HG03575 (cell line): ENCODE results near the gene ZNF697.
"Not testable (repeated sequence)": the region's sequence is repeated elsewhere in the genome, so short reads cannot be mapped to it uniquely, and the experiment has no call there.

Experiments used
- ATAC-seq: cut with Tn5 transposase; IDR thresholded peaks from one replicate; pipeline ENCODE4 v1.9.1; 2021; ENCODE audit not compliant: unreplicated experiment, insufficient number of reproducible peaks, low FRiP score; ENCODE audit errors: extremely low read depth

The ZNF697 gene

DNA sequence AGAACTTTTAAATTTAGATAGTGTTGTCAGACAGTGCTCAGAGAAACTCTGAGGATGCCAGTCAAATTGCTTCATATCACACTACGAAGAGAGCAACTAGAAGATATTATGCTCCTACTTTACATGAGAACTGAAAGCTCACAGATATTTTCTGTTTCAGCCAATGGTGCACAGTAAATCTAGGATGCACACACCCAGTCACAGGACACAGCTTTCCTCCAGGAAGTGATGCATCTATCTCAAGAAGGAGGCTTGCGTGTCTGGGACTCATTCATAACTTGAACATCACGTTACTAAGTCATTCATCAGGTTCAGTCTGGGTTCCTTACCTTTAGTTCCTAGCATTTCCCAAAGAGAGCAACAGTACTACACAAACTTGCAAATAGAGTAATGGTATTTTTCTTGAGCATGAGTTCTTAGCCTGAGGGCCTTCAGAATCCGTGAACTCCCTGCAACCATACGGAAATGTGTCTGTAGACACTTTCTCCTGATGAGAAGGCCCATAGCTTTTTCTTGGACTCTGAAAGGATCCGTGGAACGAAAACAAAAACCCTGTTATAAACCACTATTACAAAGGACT, 12.2 kb downstream of the ZNF697 start:
- peak; percentile 64 for ATAC-seq

DNA sequence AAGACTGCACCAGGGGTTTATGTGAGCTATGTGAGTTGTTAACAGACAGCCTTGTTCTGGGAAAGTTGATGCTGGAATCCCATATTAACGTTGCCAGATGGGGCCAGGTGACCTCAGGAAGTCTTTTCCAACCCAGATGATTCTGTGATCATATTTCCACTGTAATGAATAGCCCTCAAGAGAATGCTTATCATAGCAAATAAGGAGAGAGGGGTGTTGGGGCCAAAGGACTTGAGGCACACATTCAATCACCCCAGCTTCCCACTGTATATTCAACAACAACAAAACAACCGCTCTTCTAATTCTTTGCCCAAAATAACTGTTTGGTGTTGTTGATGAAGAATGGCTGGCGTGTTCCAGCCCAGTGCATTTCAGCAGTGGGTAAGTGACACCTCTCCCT, 14.1 kb downstream of the ZNF697 start:
- ATAC-seq = no peak

DNA sequence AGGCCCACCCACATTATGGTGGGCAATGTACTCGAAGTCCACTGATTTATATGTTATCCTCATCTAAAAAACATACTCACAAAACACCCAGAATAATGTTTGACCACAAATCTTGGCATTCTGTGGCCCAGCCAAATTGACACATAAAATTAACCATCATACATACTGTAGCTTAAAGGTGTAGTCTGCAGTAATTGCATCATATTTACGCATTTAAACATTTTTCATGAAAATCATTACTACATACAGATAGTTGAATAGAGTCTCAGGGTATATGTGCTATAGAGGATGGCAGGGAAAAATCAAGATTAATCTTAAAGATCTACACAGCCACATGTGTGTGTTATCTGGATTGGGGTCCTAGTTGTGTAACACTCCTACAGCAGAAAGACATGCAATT, 14.5 kb downstream of the ZNF697 start:
- no peak for ATAC-seq

DNA sequence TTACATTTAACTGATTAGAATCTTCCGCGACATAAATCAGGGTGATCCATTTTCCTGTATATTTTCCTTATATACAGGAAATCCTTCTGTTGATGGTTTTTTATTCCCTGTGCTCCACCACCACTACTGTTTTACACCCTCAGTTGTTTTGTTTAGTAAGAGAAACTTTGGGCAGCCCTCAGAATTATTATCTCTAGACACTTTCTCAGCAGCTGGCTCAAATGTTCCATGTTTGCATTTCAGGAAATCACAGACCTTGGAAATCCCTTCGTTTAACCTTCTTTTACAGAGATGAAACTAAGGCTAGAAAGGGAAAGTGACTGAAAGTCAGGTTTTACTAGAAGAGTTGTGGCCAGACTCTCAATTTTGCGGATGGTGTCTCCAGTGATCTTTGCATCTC, 15.2 kb downstream of the ZNF697 start:
- ATAC-seq = no peak

DNA sequence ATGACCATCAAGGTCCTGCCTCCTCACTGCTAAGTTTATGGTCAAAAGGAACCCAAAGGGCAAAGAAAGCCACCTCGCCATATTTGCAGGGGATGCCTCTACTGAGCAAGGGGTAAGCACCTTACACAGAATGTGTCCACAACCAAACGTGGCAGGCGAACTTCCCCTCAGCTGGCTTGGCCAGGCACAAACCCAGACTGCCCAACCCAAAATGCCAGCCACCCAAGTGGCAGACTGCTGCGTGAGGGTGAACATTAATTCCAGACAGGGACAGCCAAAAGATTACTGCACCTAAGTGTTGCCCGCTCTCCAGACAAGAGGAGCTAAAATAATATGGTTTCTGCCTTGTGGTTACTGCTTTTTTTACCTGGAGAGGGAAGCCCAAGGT, 16.0 kb downstream of the ZNF697 start:
- ATAC-seq = no peak

DNA sequence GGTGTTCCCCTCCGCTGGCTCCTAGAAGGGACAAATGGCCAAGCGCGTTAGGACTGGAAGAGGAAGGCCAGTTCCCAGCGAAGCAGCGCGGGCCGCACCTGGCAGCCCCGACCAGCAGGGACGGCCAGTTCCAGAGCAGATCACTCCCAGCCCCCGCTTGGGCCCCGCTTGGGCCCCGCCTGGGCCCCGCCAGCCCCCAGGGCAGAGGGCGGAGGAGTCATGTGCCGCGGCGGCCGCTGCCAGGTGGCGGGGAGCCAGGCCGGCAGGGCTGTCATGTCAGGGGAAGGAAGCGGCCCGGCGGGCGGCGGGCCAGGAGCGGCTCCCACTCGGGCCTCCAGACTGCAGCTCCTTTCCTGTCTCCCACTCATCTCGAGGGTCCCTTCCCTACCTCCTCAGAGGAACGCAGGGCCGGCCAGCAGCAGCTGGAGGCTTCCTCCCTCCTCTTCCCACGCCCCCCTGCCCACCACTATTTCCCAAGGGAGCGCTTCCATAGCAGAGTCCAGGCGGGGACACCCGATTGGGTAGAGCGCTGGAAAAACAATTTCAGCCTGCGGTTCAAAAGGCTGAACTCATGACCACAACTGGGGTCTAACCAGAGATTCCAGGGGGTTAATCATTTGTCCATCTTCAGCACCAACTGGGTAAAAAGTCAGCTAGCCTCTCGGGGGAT, 16.5 kb downstream of the ZNF697 start:
- no peak for ATAC-seq

DNA sequence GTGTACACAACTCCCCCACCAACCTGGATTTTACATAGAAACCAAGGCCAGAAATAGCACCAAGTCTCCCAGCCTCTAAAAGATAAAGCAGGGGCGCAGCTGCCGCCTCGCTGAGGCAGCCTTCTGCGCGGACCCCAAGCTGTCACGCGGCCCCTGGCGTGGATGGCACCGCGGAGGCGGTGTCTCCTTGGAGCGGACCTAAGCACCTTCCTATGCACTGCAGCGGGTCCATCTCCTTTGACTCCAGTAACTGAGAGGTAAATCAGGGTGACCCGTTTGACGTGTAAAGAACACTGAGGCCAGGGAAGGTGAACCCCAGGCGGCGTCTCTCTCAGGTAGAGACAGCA, 17.0 kb downstream of the ZNF697 start:
- ATAC-seq = no peak

DNA sequence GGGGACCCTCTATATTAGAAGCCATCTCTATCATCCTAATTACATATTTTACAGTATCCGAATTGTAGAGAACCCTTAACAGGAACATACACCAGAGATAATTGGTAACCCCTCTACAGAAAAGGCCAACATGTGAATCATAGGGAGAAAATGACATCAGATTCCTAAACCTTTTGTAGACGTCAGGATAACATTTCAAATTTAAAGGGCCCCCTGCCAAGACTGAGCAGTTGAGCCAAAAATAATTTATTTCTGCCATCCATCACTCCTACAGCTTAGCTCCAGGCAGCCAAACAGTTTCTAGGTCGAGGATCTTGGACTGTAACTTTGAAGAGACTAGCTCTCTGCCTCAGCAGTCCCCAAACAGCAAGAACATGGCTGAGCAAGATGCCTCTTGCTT, 21.2 kb downstream of the ZNF697 start:
- no peak for ATAC-seq

DNA sequence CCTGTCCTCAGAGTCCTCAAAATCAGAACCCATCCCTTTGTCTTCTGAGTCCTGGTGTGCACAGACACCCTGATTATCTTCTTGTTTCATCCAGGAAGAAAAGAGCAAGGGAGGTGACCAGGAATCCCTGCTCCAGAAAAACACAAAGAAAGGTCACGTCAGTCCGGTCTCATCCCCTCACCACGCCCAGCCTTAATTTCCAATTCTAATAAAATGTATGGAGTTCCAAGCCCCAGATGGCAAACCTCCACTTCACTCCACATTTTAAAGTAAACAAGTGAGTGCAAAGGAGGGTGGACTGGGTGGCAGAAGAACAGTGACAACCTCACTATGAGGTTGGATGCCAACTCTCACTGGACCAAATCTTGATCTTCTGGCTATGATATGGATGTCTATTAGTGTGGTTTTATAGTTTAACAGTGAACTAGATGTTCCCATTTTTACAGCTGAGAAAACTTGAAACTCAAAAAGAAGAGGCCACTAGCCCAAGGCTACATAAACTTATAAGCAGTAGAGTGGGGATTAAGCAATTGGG, 22.0 kb downstream of the ZNF697 start:
- no peak for ATAC-seq

DNA sequence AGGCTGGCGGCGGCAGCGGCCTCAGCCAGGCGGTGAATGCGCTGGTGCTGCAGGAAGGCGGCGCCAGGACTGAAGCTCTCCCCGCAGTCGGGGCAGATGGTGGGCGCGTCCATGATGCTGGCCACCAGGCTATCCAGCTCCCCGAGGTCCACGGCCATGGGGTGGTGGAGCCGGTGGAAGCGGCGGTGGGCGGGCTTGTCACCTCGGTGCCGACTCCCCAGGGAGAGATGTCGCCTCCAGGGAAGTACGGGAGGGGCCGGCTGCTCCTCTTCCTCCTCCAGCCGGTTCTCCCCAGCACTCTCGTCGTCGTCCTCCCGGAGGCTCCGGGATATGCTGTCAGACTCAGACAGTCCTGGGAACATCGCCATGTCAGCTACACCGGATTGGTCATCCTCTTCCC, 24.4 kb downstream of the ZNF697 start:
- ATAC-seq = no peak

DNA sequence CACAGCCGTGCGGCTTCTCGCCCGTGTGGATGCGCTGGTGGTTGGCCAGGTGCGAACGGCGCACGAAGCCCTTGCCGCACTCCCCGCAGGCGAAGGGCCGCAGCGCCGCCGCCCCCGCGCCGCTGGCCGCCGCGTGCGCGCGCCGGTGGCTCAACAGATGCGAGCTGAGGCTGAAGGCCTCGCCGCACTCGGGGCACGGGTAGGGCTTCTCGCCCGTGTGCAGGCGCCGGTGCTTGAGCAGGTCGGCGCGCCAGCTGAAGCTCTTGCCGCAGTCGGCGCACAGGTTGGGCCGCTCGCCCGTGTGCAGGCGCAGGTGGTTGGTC, 24.9 kb downstream of the ZNF697 start:
- ATAC-seq = no peak

DNA sequence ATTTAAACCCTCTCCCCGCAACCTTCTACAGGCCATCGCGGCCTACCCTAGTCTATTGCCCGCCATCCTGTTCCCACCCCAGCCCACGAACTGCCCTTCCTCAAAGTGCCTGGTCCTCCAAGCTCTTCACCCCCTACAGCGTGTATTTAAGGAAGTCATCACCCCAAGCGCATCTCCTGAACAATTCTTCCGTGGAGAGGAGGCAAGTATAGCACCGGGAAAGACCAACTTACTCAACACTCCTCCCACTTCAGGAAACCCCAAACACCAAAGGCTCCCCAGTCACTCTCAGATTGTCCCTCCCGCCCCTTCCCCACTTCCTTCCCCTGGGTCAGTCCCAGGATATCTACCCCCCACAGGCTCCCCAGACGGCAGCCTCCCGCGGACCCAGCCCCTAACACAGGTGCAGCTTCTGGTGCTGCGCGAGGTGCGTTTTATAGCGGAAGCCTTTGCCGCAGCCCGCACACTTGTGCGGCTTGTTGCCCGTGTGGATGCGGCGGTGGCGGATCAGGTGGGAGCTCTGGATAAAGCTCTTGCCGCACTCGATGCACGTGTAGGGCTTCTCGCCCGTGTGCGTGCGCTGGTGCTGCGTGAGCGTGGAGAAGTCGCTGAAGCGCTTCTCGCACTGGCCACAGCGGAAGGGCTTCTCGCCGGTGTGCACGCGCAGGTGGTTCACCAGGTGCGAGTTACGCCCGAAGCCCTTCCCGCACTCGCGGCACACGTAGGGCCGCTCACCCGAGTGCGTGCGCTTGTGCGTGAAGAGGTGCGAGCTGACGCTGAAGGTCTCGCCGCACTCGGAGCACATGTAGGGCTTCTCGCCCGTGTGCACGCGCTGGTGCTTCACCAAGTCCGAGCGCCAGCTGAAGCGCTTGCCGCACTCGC, 25.5 kb downstream of the ZNF697 start:
- ATAC-seq = no peak

DNA sequence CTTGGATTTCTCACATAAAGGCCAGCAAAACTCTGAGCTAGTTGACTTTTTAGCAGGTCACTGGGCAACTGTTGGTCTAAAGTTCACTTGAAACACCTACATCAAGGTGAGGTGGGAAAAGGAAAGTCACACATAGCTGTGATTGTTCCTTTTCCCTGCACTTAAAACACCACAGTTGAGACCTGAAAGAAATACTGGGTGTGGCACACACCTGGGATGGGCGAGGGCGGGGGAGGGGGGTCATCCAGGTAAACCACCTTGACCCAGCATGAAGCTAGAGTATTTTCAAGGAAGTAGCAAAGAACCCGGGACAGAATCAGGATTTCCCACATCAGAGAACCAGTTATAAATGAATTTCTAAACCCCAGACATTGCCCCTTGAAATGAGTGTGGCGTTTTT, 26.4 kb downstream of the ZNF697 start:
- ATAC-seq = no peak

DNA sequence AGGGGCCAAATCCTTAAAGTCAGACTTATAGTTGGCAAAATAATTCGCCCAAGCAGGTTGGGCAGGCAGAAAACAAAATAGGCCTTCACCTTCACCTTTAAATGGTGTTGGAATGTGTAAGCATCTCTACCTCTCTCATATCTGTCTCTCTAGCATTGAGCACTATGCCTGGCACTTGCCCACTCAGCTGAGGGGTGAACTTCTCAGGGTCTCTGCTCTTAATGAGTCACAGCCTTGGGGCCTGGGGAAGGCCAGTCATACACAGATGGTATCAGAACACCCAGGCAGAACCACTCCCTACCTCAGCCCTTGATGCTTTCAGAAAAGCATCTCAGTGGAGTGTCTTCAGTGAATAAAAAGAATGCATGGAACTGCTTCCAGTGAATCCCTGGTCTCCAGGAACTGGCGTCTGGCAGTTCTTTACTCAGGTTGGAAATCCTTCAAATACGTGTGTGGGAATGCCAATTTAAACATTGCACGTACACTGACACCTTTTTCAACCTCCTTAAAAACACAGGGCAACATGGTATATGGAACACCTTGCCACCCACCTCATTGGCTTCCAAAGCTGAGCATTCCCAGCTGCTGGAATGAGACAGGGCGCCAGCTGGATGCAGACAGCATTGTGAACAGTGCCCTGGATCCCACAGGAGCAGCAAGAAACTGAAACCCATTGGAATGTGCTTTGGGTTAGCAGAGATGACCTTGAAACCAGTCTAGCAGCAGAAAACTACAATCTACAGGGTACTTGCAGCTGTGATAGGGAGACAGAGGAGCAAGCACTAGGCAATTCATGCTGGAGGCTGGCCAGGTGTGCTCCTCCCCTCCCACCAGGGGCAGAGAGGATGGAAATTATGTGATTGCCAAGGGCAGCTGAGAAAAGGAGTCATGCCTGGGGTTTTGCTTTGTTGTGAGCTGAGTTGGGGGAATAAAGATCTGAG, 30.0 kb downstream of the ZNF697 start:
- no peak for ATAC-seq

DNA sequence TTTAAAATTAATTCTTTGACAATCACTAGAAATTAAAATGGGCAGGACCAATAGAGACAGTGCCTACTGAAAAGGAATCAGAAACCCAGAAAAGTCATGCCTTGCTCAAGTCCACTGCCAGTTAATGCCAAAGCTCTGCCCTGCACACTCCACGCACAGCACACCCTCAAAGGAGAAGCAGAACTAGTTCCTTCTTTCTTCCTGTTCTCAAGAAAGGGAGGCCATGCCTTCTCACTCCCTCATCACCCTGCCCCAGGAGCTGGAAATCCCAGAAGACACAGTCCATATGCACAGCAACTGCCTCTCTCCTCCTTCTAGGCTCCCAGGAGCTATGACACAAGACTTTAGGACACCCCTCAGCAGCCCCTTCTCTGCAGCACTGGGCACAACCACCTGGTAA, 31.3 kb downstream of the ZNF697 start:
- ATAC-seq = not testable (repeated sequence)

DNA sequence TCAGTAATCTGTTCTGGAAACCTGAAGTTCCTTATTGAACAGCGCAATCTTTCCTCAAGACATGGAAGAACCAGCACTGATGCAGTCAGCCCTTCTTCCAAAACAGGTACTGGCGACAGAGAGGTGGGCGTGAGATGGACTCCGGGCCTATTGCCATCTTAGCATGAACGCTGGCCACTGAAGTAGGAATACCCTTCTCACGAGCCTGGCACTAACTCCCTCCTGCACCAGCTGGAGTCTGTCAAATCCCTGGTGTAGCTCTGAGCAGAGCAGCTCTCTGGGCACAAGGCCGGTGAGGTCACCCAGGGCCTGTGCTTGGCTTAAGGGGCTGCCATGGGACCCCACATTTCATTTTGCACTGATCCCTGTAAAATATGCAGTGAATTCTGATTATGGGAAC, 33.0 kb downstream of the ZNF697 start:
- not testable (repeated sequence) for ATAC-seq

DNA sequence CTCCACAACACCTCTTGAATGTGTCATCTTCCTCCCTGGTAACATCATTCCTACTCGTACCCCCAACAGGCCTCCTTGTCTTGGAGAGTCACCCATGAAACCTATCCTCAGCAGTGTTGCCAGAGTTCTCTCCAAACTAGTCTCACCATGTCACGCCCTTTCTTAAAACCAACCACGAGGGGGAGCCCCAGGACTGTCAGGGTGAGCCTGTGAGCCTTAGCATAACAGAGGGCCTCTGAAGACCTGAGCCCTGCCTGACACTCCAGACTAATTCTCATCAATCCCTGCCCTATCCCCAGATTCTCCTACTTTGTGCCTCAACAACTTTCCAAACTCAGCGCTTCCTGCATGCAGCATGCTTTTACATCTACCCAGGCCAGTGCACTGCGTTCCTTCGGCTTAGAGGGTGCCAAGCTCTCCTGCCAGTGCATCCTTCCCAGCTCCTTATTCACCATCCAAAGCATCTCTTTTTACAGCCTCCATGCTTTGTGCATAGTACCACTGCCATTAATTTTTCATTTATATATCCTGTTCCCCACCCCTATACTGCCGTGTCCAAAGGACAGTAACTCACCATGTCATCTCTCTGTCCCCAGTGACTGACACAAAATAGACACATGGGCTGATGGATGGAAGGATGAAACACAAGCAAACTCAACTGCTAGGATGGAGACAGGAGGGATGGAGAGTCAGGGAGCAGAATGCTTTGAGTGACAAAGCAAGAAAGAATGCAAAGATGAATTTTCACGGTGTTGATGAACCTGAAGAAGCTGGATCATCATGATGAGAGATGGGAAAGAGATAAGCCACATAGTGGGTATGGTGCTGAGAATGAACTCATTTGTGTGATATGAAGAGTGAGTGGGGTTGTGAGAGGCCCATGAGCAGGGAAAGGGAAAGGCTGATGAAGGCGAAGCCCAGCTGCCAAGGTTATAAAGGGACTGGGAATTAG, 34.0 kb downstream of the ZNF697 start:
- no peak for ATAC-seq

DNA sequence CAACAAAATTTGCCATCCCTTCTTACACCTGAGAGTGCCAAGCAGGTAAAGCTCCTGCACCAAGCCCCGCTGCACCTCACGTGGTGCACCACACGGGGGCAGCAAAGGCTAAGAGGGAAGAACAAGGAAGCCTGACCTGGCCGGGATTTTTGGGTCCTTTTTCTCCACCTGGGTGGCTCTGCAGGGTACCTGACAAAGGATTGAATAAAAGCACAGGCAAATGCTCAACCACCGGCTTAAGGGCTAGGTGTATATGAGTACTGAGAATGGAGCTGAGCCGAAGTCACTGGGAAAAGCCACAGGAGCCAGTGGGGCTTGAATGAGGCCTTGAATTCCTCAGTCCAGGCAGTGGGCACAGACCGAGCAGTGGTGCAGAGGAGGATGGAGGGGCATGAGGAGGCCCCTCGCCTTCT, 36.4 kb downstream of the ZNF697 start:
- ATAC-seq = no peak
